ENCODE results near the gene TFIP11. TPM values are rescaled to one million over a fixed set of nuclear protein-coding genes. Genes with fewer than 3 reads are reported as not detected.

Gene TFIP11
- total and polyA plus RNA-seq, 4 donors, result 14.3 to 31.7 (median 24.6) TPM

- TF ChIP-seq MAX (IDR thresholded peaks at IDR 0.05) (peak; percentile 49), SP1 (IDR thresholded peaks at IDR 0.05) (peak; percentile 32), YY1 (IDR thresholded peaks at IDR 0.05) (peak; percentile 13), RAD21 (IDR thresholded peaks at IDR 0.05) (peak in 1 of 2 donors; percentile 3), HNF4A (conservative IDR thresholded peaks at IDR 0.05) (peak; percentile 22 to 55), JUND (IDR thresholded peaks at IDR 0.05) (no peak), FOXA1 (IDR thresholded peaks at IDR 0.05) (no peak), EGR1 (IDR thresholded peaks at IDR 0.05; ENCODE audit: low read depth in 2 of 2) (no peak), TAF1 (conservative IDR thresholded peaks at IDR 0.05) (peak; percentile 61), HNF4G (IDR thresholded peaks at IDR 0.05) (no peak), RXRA (IDR thresholded peaks at IDR 0.05) (peak; percentile 16 to 58)
- TF ChIP-seq, protein P1, sequence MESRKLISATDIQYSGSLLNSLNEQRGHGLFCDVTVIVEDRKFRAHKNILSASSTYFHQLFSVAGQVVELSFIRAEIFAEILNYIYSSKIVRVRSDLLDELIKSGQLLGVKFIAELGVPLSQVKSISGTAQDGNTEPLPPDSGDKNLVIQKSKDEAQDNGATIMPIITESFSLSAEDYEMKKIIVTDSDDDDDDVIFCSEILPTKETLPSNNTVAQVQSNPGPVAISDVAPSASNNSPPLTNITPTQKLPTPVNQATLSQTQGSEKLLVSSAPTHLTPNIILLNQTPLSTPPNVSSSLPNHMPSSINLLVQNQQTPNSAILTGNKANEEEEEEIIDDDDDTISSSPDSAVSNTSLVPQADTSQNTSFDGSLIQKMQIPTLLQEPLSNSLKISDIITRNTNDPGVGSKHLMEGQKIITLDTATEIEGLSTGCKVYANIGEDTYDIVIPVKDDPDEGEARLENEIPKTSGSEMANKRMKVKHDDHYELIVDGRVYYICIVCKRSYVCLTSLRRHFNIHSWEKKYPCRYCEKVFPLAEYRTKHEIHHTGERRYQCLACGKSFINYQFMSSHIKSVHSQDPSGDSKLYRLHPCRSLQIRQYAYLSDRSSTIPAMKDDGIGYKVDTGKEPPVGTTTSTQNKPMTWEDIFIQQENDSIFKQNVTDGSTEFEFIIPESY (IDR thresholded peaks at IDR 0.05), result peak; percentile 21
- TF ChIP-seq, protein P2, sequence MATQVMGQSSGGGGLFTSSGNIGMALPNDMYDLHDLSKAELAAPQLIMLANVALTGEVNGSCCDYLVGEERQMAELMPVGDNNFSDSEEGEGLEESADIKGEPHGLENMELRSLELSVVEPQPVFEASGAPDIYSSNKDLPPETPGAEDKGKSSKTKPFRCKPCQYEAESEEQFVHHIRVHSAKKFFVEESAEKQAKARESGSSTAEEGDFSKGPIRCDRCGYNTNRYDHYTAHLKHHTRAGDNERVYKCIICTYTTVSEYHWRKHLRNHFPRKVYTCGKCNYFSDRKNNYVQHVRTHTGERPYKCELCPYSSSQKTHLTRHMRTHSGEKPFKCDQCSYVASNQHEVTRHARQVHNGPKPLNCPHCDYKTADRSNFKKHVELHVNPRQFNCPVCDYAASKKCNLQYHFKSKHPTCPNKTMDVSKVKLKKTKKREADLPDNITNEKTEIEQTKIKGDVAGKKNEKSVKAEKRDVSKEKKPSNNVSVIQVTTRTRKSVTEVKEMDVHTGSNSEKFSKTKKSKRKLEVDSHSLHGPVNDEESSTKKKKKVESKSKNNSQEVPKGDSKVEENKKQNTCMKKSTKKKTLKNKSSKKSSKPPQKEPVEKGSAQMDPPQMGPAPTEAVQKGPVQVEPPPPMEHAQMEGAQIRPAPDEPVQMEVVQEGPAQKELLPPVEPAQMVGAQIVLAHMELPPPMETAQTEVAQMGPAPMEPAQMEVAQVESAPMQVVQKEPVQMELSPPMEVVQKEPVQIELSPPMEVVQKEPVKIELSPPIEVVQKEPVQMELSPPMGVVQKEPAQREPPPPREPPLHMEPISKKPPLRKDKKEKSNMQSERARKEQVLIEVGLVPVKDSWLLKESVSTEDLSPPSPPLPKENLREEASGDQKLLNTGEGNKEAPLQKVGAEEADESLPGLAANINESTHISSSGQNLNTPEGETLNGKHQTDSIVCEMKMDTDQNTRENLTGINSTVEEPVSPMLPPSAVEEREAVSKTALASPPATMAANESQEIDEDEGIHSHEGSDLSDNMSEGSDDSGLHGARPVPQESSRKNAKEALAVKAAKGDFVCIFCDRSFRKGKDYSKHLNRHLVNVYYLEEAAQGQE (IDR thresholded peaks at IDR 0.05), result peak; percentile 11
- H3K9ac ChIP-seq (ENCODE audit: low read depth in 1 of 2, low read length in 2 of 2), result peak overlapping the region in 1 of 2 donors; percentile 44
- peaks cover 29 to 87% (median 71%) of the 10 kb centered on the region in 4 donors for H3K4me1 ChIP-seq (ENCODE audit: control insufficient read depth in 4 of 4, insufficient read depth in 4 of 4, low read length in 3 of 4)
- H3K9me3 ChIP-seq (ENCODE audit: control insufficient read depth in 4 of 4, low read length in 3 of 4), result no peaks in the 10 kb centered on the region
- DNase-seq (ENCODE audit: low spot score), result no peak
- peak overlapping the region in 1 of 3 donors; percentile 11 for H3K4me3 ChIP-seq (ENCODE audit: low read depth in 1 of 3, low read length in 3 of 3)
- H3K36me3 ChIP-seq (ENCODE audit: control insufficient read depth in 4 of 4, insufficient read depth in 3 of 4, low read depth in 1 of 4, low read length in 3 of 4), result peaks cover 0 to 4% (median 0%) of the 10 kb centered on the region in 4 donors
- peak overlapping the region; percentile 58 to 67 for H3K27ac ChIP-seq (ENCODE audit: low read depth in 1 of 2, low read length in 2 of 2)
- WGBS, result 49% methylated on average over 7 of the region's 7 CpGs
- no peaks in the 10 kb centered on the region for H3K27me3 ChIP-seq (ENCODE audit: control insufficient read depth in 4 of 4, insufficient read depth in 4 of 4, low read length in 3 of 4)
Observed at GRCh38 chr22:26553056-26553752, 40.9 kb upstream of the TFIP11 start.

GRCh38 chr22:26552466-26552865, 40.2 kb upstream of the TFIP11 start:
- 72% methylated on average over 10 of the region's 10 CpGs for WGBS
- Histone ChIP-seq H3K4me1 (ENCODE audit: control insufficient read depth in 4 of 4, insufficient read depth in 4 of 4, low read length in 3 of 4) (peaks cover 25 to 84% (median 69%) of the 10 kb centered on the region in 4 donors), H3K9ac (ENCODE audit: low read depth in 1 of 2, low read length in 2 of 2) (no peak overlapping the region), H3K36me3 (ENCODE audit: control insufficient read depth in 4 of 4, insufficient read depth in 3 of 4, low read depth in 1 of 4, low read length in 3 of 4) (peaks cover 0 to 4% (median 0%) of the 10 kb centered on the region in 4 donors), H3K4me3 (ENCODE audit: low read depth in 1 of 3, low read length in 3 of 3) (no peak overlapping the region), H3K27ac (ENCODE audit: low read depth in 1 of 2, low read length in 2 of 2) (peak overlapping the region; percentile 39 to 67), H3K27me3 (ENCODE audit: control insufficient read depth in 4 of 4, insufficient read depth in 4 of 4, low read length in 3 of 4) (no peaks in the 10 kb centered on the region), H3K9me3 (ENCODE audit: control insufficient read depth in 4 of 4, low read length in 3 of 4) (no peaks in the 10 kb centered on the region)
- TF ChIP-seq GABPA (IDR thresholded peaks at IDR 0.05 in 1 of 2, conservative IDR thresholded peaks at IDR 0.05 in 1 of 2), result no peak
- no peak for TF ChIP-seq SP1 (IDR thresholded peaks at IDR 0.05)
- no peak for TF ChIP-seq RAD21 (IDR thresholded peaks at IDR 0.05)
- TF ChIP-seq YY1 (IDR thresholded peaks at IDR 0.05), result no peak
- TF ChIP-seq NR2F2 (IDR thresholded peaks at IDR 0.05), result no peak
- no peak for TF ChIP-seq MAX (IDR thresholded peaks at IDR 0.05)
- no peak for TF ChIP-seq EGR1 (IDR thresholded peaks at IDR 0.05; ENCODE audit: low read depth in 2 of 2)
- no peak for TF ChIP-seq HNF4G (IDR thresholded peaks at IDR 0.05)
- DNase-seq (ENCODE audit: low spot score), result no peak

All from liver (tissue), 9 donors.